Activated gamma-delta T cell treated with Interleukin-2 at 50 U/mL for 16 hours (primary cell): ENCODE measurements around the gene TMEM223.
"Not testable (repeated sequence)": the region's sequence is repeated elsewhere in the genome, so short reads cannot be mapped to it uniquely, and the experiment has no call there.

Source experiments
- DNase-seq: peaks from one replicate; pipeline ENCODE4 v3.0.0-alpha.2; 2020

TMEM223 gene

GRCh38 chr11:62799486-62799885, 7.7 kb upstream of the TMEM223 start:
- DNase-seq: no peak

GRCh38 chr11:62796281-62796680, 4.5 kb upstream of the TMEM223 start:
- DNase-seq: no peak

- no peak for DNase-seq
Measured at GRCh38 chr11:62794201-62794775, 2.5 kb upstream of the TMEM223 start.

DNA sequence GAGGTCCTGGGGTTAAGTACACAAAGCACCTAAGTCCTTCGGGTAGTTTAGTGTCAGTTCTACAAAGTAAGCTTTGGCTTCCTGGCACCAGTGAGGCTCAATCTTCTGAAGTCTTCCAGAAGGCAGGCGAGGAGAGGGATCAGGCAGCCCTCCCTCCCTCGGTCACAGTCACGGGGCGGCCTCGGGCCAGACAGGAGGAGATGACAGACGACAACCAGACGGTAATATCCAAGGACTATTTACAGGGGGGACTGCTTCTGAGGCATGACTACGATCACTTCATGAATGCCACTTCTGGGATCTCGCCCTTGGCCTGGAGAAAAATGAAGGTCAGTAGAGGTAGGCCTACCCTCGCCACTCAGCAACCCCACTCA, 383 bp upstream of the TMEM223 start:
- DNase-seq: no peak

- DNase-seq: no peak
Measured at GRCh38 chr11:62789576-62789975, 2.2 kb downstream of the TMEM223 start.

- DNase-seq: no peak
Measured at GRCh38 chr11:62788991-62789390, 2.8 kb downstream of the TMEM223 start.

GRCh38 chr11:62787005-62787759, 4.6 kb downstream of the TMEM223 start, which contains the start of gene TMEM179B:
TSS of gene TMEM179B (plus strand) at chr11:62787402. CDS start at chr11:62787432, 30 bp downstream.
- peak; percentile 99 for DNase-seq

GRCh38 chr11:62786318-62787004, 5.3 kb downstream of the TMEM223 start:
- DNase-seq: peak; percentile 87

- DNase-seq: no peak
Measured at GRCh38 chr11:62782753-62783152, 9.1 kb downstream of the TMEM223 start.

DNA sequence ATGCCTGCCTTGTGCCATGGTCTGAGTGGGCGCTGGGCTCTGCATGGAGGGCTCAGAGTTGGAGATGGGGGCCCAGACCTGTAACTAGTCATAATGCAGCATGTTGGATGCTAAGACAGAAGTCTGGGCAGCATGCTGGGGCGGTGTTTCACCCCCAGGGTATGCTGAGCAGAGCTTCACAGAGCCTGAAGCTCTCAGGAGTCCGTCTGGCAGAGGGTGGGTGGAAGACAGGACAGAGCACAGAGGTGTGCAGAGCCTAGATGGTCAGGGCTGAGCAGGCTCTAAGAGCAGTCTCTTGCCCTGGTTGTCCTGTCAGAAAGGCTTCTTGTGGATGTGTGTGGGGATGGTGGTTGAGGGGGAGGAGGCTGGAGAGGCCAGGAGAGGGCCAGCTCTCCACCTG, 13.4 kb downstream of the TMEM223 start:
- DNase-seq: no peak

DNA sequence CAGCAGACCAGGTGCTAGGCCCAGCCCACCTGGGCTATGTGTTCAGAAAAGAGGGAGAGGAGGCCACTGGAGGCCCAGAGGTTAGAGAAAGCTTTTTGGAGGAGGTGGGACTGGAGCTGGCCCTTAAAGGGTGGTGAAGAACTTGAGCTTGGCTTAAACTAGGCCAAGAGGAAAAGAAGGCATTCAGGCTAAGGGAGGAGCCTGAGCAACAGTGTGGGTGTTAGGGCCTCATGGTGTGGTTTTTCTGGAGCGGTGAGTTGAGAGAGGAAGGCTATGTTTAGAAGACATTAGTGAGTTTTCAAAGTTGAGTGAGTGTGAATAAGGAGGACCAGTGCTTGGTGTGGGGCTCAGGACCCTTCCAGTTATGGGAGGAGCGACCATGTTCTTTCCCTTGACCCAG, 14.4 kb downstream of the TMEM223 start:
- no peak for DNase-seq

- DNase-seq: no peak
Measured at GRCh38 chr11:62775646-62776045, 16.2 kb downstream of the TMEM223 start.

DNA sequence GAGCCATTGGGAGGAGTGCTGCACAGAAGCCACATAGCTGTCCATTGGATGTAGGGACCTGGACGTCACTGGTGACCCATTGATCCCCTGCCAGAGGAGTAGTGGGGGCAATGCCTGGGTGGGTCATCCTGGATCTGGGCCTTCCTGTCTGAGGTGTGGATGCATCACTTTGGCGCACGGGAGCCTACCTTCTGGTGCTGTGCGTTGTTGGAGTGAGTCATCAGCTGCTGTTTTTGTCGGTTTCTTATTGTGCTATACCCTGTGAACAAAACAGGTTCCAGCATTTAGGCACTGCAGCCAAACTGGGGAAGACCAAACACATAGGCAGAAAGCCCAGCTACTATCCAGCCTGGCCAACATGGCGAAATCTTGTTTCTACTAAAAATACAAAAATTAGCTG, 17.4 kb downstream of the TMEM223 start:
- DNase-seq: no peak

DNA sequence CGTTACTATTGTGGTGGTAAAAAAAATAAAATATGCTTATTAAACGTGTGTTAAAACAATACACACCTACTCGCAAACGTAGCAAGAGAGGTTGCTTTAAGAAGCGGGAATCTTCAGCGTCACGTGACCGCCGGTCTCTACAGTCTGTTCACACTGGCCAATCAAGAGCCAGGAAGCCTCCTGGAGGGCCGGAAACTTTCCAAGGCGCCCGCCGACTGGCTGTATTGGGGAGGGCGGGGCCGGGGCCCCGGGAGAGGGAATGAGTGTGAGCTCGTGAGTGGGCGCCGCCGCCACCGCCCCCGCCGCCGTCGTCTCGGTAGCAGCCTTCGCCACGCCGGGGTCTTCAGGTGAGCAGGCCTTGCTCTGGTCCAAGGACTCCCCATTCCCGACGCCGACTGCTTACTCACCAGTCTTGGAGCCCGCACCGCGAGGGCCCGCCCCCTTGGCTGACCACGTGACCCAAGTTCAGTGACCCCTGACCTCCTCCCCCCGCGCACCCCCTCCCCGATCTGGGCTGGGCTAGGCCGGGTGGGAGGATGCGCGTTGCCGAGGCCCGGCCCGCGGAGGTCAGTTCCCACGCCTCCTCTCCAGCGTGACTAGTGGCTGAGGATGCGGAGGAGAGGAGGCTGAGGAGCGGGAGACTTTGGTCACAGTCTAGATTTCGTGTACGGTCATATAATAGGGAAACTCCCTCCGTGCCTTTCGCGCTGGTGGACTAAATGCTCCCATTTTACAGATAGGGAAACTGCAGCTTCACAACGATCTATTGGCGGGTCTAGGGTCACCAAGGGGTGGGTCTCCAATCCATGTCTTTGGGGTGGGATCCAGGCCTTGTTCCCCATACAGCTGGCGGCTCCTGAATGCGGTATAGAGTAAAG, 20.4 kb downstream of the TMEM223 start, which contains the start of gene TAF6L:
TSS of gene TAF6L (plus strand) at position 253 of the 878 bp plus-strand sequence. CDS start 4,388 bp downstream, outside the sequence.
- peak; percentile 87 for DNase-seq

- no peak for DNase-seq
Measured at GRCh38 chr11:62770778-62771143, 21.0 kb downstream of the TMEM223 start.

- not testable (repeated sequence) for DNase-seq
Measured at GRCh38 chr11:62760867-62761227, 31.0 kb downstream of the TMEM223 start.

DNA sequence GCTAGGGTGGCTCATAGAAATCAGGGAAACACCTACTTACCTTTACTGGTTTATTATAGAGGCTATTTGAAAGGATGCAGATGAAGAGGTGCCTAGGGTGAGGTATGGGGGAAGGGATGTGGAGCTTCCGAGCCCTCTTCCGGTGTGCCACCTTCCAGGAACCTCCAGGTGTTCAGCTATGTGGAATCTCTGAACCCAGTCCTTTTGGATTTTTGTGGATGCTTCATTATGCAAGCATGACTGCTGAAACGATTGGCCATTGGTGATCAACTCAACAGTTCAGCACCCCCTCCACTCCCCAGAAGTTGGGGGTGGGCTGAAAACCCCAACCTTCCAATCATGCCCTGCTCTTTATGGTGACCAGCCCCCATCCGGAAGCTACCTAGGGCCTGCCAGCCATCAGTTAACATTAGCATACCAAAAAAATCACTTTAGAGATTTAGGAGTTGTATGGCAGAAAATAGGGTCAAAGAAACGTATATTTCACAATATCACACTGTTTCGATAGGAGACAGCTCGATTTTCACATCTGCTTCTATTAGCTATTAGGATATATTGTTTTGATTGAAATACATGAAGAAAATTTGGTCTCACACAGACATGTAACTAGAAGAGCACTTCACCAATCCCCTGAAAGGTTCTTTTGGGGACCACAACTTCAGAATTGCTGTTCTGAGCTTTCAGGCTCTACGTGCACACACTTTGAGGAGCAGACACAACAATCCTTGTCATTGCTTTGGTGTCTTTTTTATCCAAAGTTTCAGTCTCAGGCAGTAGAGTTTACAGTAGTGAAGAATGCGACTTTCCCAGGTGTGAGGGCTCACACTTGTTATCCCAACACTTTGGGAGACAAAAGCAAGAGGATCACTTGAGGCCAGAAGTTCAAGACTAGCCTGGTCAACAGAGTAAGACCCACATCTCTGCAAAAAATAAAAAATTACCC, 33.7 kb downstream of the TMEM223 start:
- no peak for DNase-seq

GRCh38 chr11:62755086-62755615, 36.7 kb downstream of the TMEM223 start:
- DNase-seq: no peak

GRCh38 chr11:62753736-62754603, 37.8 kb downstream of the TMEM223 start, which contains the start of gene ZBTB3:
TSS of gene ZBTB3 (minus strand) at chr11:62754160. CDS start at chr11:62753664, 496 bp downstream.
- DNase-seq: peak; percentile 96

DNA sequence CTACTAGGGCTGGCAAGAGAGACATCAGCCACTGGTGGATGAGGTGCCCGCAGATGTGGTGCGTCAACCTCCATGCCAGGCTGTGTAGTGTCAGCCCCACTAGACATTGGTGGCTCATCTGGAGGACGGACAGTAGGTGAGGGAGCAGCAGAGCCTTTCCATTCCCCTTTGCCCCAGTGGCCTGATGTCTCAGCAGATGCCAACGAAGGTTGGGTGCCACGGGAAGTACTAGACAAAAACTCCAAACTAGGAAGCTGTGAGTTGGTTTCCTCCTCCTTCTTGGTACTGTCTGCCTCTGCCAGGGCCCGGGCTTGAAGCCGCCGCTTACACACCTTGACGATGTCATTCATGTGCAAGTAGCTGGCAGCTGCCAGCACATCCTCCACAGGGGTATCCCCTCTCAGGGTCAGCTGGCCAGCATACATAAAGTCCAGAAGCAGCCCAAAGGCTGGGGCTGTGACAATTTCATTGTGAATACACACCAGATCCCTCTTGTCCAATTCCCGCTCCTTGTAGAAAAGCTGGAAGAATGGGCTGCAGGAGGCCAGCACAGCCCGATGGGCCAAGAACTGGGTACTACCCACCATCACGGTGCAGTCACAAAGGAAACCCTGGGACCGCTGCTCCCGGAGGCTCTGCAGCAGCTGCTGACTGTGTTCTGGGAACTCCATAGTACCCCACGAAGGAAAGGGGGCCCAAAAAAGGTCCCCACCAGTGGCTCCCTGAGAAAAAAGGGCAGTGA, 38.6 kb downstream of the TMEM223 start:
- DNase-seq: no peak
